HEK293 (cell line): ENCODE data around the gene CCDC85C.
A peak's percentile ranks its signal among the peaks of the same experiment; 100 is the strongest.

Experiments used
- CTCF ChIA-PET: fragments of 350-600 bp; formaldehyde crosslinking; extraction: SDS; loops from one replicate; lab custom pipeline; 2021; ENCODE audit warnings: antibody characterized with exemption; lab: Yijun Ruan, JAX
- POLR2A ChIA-PET: fragments of 300-600 bp; formaldehyde crosslinking; extraction: SDS; loops from one replicate; lab custom pipeline; 2020; ENCODE audit warnings: antibody characterized with exemption, inconsistent platforms; lab: Yijun Ruan, JAX
- H3K27ac ChIP-seq: fragments of 200-500 bp; sonication (Bioruptor generic); 2 replicates; pipeline ENCODE4 v1.5.1; 2014; ENCODE audit warnings: low read depth, low read length, control low read depth, inconsistent platforms; ENCODE audit errors: extremely low read depth
- H3K36me3 ChIP-seq, 2 experiments: fragments of 200-500 bp in 1 of 2; sonication (Bioruptor generic) in 1 of 2; 1 replicate in 1 of 2; 2 replicates in 1 of 2; pipeline ENCODE4 v1.5.1; 2014 to 2017; ENCODE audit warnings: inconsistent platforms in 2 of 2, low read length in 2 of 2; ENCODE audit not compliant: control insufficient read depth in 2 of 2, insufficient read depth in 1 of 2
- H3K4me1 ChIP-seq: fragments of 200-500 bp; sonication (Bioruptor generic); 2 replicates; pipeline ENCODE4 v1.5.1; 2014; ENCODE audit warnings: mild to moderate bottlenecking, low read length, inconsistent platforms; ENCODE audit not compliant: control insufficient read depth, insufficient read depth
- H3K4me3 ChIP-seq: 2 replicates; pipeline ENCODE4 v1.5.1; 2011; ENCODE audit warnings: low read depth, mild to moderate bottlenecking, control low read depth, low read length, moderate library complexity
- H3K9me3 ChIP-seq: fragments of 200-500 bp; sonication (Bioruptor generic); 2 replicates; pipeline ENCODE4 v1.5.1; 2014; ENCODE audit warnings: low read depth, low read length, inconsistent platforms; ENCODE audit not compliant: control insufficient read depth, insufficient read depth
- EGR2 ChIP-seq: fragments of 450-650 bp; formaldehyde crosslinking; IDR thresholded peaks from 2 replicates; pipeline ENCODE4 v1.5.1; 2016; ENCODE audit warnings: low read depth, missing biosample characterization, missing genetic modification characterization
- GFI1B ChIP-seq: fragments of 450-650 bp; formaldehyde crosslinking; IDR thresholded peaks from 2 replicates; pipeline ENCODE4 v1.5.1; 2016; ENCODE audit warnings: missing biosample characterization, missing genetic modification characterization
- KLF8 ChIP-seq: fragments of 450-650 bp; formaldehyde crosslinking; IDR thresholded peaks from 2 replicates; pipeline ENCODE4 v1.5.1; 2016; ENCODE audit warnings: missing biosample characterization, missing genetic modification characterization
- MYNN ChIP-seq: fragments of 450-650 bp; formaldehyde crosslinking; IDR thresholded peaks from 2 replicates; pipeline ENCODE4 v1.5.1; 2016; ENCODE audit warnings: missing biosample characterization, missing genetic modification characterization, borderline replicate concordance
- YY2 ChIP-seq: fragments of 450-650 bp; formaldehyde crosslinking; IDR thresholded peaks from 2 replicates; pipeline ENCODE4 v1.5.1; 2016; ENCODE audit warnings: missing biosample characterization, missing genetic modification characterization
- ZEB2 ChIP-seq: fragments of 450-650 bp; formaldehyde crosslinking; IDR thresholded peaks from 2 replicates; pipeline ENCODE4 v1.5.1; 2016; ENCODE audit warnings: missing biosample characterization, missing genetic modification characterization
- ZFHX2 ChIP-seq: fragments of 450-650 bp; formaldehyde crosslinking; conservative IDR thresholded peaks from 2 replicates; pipeline ENCODE4 v1.5.1; 2016; ENCODE audit warnings: missing biosample characterization, missing genetic modification characterization
- ZNF214 ChIP-seq: fragments of 450-650 bp; formaldehyde crosslinking; IDR thresholded peaks from 2 replicates; pipeline ENCODE4 v1.5.1; 2017; ENCODE audit warnings: missing biosample characterization, mild to moderate bottlenecking, missing genetic modification characterization, borderline replicate concordance
- ZNF23 ChIP-seq: fragments of 450-650 bp; formaldehyde crosslinking; IDR thresholded peaks from 2 replicates; pipeline ENCODE4 v1.5.1; 2016; ENCODE audit warnings: missing biosample characterization, missing genetic modification characterization, borderline replicate concordance
- ZNF600 ChIP-seq: fragments of 450-650 bp; formaldehyde crosslinking; IDR thresholded peaks from 2 replicates; pipeline ENCODE4 v1.5.1; 2016; ENCODE audit warnings: missing biosample characterization, missing genetic modification characterization
- ZNF610 ChIP-seq: fragments of 450-650 bp; formaldehyde crosslinking; IDR thresholded peaks from 2 replicates; pipeline ENCODE4 v1.5.1; 2016; ENCODE audit warnings: missing biosample characterization, missing genetic modification characterization, borderline replicate concordance
- ZNF664 ChIP-seq: fragments of 450-650 bp; formaldehyde crosslinking; IDR thresholded peaks from 2 replicates; pipeline ENCODE4 v1.5.1; 2016; ENCODE audit warnings: missing biosample characterization, missing genetic modification characterization
- ZNF768 ChIP-seq: fragments of 450-650 bp; formaldehyde crosslinking; IDR thresholded peaks from 2 replicates; pipeline ENCODE4 v1.5.1; 2018; ENCODE audit warnings: missing biosample characterization, mild to moderate bottlenecking, missing genetic modification characterization
- TF ChIP-seq, protein P1 (sequence below): fragments of 450-650 bp; formaldehyde crosslinking; IDR thresholded peaks from 2 replicates; pipeline ENCODE4 v1.5.1; 2016; ENCODE audit warnings: missing biosample characterization, missing genetic modification characterization
- TF ChIP-seq, protein P2 (sequence below): sonication (generic); formaldehyde crosslinking; IDR thresholded peaks from 2 replicates; pipeline ENCODE4 v1.8.1; 2022; ENCODE audit warnings: mild to moderate bottlenecking, moderate library complexity, missing genetic modification reagents
- TF ChIP-seq, protein P3 (sequence below): fragments of 450-650 bp; formaldehyde crosslinking; IDR thresholded peaks from 2 replicates; pipeline ENCODE4 v1.5.1; 2016; ENCODE audit warnings: missing biosample characterization, missing genetic modification characterization
- TF ChIP-seq, protein P4 (sequence below): fragments of 450-650 bp; formaldehyde crosslinking; conservative IDR thresholded peaks from 2 replicates; pipeline ENCODE4 v1.5.1; 2016; ENCODE audit warnings: low read depth, missing biosample characterization, missing genetic modification characterization
- TF ChIP-seq, protein P5 (sequence below): fragments of 450-650 bp; formaldehyde crosslinking; IDR thresholded peaks from 2 replicates; pipeline ENCODE4; 2016; ENCODE audit warnings: missing biosample characterization, missing genetic modification characterization
- TF ChIP-seq, protein P6 (sequence below): fragments of 450-650 bp; formaldehyde crosslinking; IDR thresholded peaks from 2 replicates; pipeline ENCODE4 v1.5.1; 2016; ENCODE audit warnings: missing biosample characterization, missing genetic modification characterization

CCDC85C gene

DNA sequence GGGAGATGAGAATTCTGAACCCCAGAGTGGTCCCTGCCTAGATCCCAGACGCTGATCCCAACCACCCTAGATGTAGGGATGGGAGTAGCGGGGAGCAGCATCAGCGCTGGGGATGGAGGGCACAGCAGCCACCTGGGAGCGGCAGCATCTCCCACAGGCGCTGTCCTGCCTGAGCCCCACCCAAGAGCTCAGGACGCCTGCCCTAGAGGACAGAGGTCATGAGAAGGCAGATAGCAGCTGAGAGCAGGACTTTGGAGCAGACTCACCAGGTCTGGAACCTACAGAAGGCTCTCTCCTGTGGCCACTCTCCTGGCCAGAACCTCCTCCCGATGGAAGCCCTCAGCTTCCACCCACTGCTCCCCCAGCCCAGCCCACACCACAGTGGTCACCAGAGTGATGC is 7.2 kb downstream of the CCDC85C start:
- ChIA-PET POLR2A (no interaction called here), CTCF (interaction anchor here (0.6 to 1.7 kb wide), 2 partner anchors 32 to 118 kb away, joined by 4 to 8 read pairs; no protein-coding TSS in a partner anchor)
- Histone ChIP-seq H3K27ac (no peak overlapping the region), H3K4me3 (no peak overlapping the region), H3K9me3 (no peaks in the 10 kb centered on the region), H3K4me1 (peaks cover 10% of the 10 kb centered on the region; the same call in 1 of the 2 replicates), H3K36me3 (peaks cover 0 to 4% of the 10 kb centered on the region in 2 experiments; a peak in 1 of 3 replicates)
- TF ChIP-seq EGR2 (tag by site-specific recombination) (peak; percentile 18; the same call in 1 of the 2 replicates), YY2 (no peak), ZNF600 (tag by site-specific recombination) (no peak), ZFHX2 (tag by site-specific recombination) (peak; percentile 36; the same call in 1 of the 2 replicates), ZNF214 (tag by site-specific recombination) (no peak)
- TF ChIP-seq, protein P1, sequence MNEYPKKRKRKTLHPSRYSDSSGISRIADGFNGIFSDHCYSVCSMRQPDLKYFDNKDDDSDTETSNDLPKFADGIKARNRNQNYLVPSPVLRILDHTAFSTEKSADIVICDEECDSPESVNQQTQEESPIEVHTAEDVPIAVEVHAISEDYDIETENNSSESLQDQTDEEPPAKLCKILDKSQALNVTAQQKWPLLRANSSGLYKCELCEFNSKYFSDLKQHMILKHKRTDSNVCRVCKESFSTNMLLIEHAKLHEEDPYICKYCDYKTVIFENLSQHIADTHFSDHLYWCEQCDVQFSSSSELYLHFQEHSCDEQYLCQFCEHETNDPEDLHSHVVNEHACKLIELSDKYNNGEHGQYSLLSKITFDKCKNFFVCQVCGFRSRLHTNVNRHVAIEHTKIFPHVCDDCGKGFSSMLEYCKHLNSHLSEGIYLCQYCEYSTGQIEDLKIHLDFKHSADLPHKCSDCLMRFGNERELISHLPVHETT (tag by site-specific recombination), result no peak
- TF ChIP-seq, protein P2, sequence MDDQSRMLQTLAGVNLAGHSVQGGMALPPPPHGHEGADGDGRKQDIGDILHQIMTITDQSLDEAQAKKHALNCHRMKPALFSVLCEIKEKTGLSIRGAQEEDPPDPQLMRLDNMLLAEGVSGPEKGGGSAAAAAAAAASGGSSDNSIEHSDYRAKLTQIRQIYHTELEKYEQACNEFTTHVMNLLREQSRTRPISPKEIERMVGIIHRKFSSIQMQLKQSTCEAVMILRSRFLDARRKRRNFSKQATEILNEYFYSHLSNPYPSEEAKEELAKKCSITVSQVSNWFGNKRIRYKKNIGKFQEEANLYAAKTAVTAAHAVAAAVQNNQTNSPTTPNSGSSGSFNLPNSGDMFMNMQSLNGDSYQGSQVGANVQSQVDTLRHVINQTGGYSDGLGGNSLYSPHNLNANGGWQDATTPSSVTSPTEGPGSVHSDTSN (CRISPR knock-in tag), result no peak
- TF ChIP-seq, protein P3, sequence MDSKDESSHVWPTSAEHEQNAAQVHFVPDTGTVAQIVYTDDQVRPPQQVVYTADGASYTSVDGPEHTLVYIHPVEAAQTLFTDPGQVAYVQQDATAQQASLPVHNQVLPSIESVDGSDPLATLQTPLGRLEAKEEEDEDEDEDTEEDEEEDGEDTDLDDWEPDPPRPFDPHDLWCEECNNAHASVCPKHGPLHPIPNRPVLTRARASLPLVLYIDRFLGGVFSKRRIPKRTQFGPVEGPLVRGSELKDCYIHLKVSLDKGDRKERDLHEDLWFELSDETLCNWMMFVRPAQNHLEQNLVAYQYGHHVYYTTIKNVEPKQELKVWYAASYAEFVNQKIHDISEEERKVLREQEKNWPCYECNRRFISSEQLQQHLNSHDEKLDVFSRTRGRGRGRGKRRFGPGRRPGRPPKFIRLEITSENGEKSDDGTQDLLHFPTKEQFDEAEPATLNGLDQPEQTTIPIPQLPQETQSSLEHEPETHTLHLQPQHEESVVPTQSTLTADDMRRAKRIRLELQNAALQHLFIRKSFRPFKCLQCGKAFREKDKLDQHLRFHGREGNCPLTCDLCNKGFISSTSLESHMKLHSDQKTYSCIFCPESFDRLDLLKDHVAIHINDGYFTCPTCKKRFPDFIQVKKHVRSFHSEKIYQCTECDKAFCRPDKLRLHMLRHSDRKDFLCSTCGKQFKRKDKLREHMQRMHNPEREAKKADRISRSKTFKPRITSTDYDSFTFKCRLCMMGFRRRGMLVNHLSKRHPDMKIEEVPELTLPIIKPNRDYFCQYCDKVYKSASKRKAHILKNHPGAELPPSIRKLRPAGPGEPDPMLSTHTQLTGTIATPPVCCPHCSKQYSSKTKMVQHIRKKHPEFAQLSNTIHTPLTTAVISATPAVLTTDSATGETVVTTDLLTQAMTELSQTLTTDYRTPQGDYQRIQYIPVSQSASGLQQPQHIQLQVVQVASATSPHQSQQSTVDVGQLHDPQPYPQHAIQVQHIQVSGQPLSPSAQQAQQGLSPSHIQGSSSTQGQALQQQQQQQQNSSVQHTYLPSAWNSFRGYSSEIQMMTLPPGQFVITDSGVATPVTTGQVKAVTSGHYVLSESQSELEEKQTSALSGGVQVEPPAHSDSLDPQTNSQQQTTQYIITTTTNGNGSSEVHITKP (tag by site-specific recombination), result no peak
- TF ChIP-seq, protein P4, sequence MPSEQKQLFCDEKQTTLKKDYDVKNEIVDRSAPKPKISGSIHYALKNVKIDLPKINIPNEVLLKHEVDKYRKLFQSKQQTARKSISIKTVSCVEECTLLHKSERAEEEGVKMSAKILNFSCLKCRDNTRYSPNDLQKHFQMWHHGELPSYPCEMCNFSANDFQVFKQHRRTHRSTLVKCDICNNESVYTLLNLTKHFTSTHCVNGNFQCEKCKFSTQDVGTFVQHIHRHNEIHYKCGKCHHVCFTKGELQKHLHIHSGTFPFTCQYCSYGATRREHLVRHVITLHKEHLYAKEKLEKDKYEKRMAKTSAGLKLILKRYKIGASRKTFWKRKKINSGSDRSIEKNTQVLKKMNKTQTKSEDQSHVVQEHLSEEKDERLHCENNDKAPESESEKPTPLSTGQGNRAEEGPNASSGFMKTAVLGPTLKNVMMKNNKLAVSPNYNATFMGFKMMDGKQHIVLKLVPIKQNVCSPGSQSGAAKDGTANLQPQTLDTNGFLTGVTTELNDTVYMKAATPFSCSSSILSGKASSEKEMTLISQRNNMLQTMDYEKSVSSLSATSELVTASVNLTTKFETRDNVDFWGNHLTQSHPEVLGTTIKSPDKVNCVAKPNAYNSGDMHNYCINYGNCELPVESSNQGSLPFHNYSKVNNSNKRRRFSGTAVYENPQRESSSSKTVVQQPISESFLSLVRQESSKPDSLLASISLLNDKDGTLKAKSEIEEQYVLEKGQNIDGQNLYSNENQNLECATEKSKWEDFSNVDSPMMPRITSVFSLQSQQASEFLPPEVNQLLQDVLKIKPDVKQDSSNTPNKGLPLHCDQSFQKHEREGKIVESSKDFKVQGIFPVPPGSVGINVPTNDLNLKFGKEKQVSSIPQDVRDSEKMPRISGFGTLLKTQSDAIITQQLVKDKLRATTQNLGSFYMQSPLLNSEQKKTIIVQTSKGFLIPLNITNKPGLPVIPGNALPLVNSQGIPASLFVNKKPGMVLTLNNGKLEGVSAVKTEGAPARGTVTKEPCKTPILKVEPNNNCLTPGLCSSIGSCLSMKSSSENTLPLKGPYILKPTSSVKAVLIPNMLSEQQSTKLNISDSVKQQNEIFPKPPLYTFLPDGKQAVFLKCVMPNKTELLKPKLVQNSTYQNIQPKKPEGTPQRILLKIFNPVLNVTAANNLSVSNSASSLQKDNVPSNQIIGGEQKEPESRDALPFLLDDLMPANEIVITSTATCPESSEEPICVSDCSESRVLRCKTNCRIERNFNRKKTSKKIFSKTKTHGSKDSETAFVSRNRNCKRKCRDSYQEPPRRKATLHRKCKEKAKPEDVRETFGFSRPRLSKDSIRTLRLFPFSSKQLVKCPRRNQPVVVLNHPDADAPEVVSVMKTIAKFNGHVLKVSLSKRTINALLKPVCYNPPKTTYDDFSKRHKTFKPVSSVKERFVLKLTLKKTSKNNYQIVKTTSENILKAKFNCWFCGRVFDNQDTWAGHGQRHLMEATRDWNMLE, result no peak

DNA sequence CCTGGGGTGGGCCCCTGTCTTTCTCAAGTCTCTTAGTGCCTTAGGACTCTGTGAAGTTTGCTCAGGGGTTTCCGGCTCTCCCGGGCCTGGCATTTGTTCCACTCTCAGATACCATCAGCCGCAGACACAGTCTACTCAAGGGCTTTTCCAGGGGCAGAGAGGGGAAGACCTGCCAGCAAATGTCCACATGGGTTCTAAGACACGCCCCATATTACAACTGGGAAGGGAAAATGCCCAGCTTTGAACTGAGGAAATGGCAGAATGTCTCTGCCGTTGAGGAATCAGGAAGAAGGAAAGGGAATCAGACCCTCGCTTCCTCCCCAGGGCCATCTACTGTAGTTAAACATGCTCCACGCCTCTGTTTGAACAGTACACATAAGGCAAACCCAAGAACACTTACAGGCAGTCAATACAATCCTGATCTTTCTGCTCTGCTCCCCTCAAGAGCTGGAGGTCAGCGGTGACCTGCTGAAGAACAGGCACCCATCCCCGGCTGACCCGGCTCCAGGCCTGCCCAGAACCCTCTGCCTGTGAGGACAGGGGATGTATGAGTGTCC is 7.9 kb downstream of the CCDC85C start:
- Histone ChIP-seq H3K27ac (no peak overlapping the region), H3K4me3 (no peak overlapping the region), H3K4me1 (peaks cover 6% of the 10 kb centered on the region; the same call in 1 of the 2 replicates), H3K9me3 (no peaks in the 10 kb centered on the region), H3K36me3 (peaks cover 0 to 4% of the 10 kb centered on the region in 2 experiments; a peak in 1 of 3 replicates)
- POLR2A ChIA-PET, result no interaction called here
- CTCF ChIA-PET, result interaction anchor here (1.7 kb wide), 1 partner anchor 32 kb away, joined by 4 read pairs; no protein-coding TSS in a partner anchor
- TF ChIP-seq MYNN (no peak), ZEB2 (tag by site-specific recombination) (no peak), ZNF768 (no peak), ZNF23 (tag by site-specific recombination) (no peak), KLF8 (no peak), ZNF610 (tag by site-specific recombination) (no peak), GFI1B (tag by site-specific recombination) (no peak), ZFHX2 (tag by site-specific recombination) (no peak), ZNF664 (tag by site-specific recombination) (no peak)
- TF ChIP-seq, protein P5, sequence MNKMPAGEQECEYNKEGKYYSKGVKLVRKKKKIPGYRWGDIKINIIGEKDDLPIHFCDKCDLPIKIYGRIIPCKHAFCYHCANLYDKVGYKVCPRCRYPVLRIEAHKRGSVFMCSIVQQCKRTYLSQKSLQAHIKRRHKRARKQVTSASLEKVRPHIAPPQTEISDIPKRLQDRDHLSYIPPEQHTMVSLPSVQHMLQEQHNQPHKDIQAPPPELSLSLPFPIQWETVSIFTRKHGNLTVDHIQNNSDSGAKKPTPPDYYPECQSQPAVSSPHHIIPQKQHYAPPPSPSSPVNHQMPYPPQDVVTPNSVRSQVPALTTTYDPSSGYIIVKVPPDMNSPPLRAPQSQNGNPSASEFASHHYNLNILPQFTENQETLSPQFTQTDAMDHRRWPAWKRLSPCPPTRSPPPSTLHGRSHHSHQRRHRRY (tag by site-specific recombination), result no peak
- TF ChIP-seq, protein P6, sequence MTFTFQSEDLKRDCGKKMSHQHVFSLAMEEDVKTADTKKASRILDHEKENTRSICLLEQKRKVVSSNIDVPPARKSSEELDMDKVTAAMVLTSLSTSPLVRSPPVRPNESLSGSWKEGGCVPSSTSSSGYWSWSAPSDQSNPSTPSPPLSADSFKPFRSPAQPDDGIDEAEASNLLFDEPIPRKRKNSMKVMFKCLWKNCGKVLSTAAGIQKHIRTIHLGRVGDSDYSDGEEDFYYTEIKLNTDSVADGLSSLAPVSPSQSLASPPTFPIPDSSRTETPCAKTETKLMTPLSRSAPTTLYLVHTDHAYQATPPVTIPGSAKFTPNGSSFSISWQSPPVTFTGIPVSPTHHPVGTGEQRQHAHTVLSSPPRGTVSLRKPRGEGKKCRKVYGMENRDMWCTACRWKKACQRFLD (tag by site-specific recombination), result no peak
